COLO668 (cell line): ENCODE measurements around the gene SMAD5.

Source experiments
- DNase-seq: peaks from one replicate; lab custom pipeline; 2025; ENCODE audit not compliant: unreplicated experiment; lab: John Stamatoyannopoulos, UW

The SMAD5 gene

DNA sequence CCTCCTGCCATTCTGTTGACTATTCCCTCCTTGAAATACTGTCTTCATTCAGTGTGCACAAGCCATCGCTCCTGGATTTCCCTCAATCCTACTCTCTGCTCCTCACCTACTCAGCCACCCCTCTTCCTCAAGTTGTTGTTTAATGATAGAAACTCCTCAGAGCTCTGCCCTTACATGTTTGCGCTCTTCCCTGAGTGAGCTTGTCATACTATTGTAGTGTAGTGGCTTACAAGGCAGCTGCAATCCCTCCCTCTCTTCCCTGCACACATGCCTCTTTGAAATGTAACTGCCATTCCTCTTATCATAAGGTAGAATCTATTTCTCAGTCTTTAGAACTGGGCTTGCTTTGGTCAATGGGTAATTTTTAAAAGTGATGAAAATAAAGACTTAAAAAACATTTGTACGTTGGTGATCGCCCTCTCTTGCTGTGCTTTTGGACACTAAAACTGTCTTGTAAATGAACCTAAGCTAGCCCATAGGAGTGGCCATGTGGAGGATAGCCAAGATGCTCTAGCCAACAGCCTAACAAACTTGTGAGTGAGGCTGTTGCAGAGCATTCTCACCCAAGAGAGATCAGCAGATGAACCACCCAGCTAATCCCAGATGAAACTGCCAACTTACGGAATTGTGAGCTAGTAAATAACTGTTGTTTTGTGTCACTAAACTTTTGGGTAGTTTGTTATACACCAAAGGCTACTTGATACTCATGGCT, 18.1 kb upstream of the SMAD5 start:
- DNase-seq, result no peak

DNA sequence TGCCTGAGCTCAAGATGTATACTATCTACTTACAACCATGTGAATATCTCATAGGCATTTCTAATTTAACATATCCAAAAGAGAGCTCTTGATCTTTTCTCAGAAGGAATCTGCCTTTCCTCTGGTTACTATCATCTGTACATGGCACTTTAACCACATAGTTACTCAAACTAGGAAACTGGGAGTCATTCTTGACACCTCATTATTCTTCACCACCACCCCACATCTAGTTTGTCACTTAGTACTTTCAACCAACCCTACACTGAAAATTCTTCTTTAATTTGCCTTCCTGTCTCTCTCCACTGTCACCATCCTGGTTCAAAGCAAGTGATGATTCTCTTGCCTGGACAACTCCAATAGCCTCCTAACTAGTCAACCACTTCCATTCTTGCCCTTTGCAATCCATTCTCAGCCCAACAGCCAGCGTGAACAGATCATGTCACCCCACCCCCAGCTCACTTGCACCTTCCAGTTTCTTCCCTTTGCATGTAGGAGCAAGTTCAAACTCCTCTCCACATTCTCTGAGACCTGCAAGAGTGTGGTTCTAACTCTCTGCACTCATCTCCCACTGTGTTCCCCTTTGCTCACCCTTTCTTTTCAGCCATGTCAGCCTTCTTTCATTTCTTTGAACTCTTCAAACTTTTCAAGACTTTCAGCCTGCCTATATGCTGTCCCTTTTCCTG, 17.3 kb upstream of the SMAD5 start:
- DNase-seq, result no peak

DNA sequence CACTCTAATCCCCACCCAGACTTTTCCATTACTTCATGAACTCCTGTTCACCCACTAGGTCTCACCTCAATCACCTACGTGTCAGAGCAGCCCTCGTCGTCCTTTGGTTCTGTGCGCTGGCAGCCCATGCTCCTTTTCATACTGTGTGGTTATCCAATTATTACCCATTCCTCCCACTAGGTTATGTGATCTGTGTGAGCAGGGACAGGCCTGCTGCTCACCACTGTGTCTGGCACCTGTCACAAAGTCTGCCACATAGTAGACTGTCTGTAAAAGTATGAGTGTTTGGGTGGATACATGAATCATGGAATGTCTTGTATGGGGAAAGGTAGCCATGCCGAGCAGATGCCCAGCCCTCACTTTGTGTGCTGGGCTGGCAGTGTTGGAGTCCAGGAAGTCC, 12.1 kb upstream of the SMAD5 start:
- no peak for DNase-seq

- peak; percentile 60 for DNase-seq
Observed at GRCh38 chr5:136123236-136123768, 9.3 kb upstream of the SMAD5 start.

DNA sequence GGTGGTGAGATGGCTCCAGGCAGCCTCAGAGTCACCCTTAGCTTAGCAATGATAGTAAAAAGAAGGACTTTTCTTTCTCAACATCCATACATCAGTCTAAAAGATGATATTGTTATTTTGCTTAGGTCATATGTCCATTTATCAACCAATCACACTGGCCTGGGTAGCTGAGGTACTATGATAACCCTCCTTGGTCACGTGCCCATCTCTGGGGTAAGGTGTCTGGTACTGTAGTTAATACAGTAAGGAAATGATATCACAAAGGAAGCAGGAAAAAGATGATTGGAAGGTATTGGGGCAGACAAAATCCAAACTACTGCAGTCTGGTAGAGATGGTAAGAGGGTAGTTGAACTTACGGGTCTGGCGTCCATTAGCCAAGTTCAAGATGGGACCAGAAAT, 5.1 kb upstream of the SMAD5 start:
- DNase-seq, result no peak

- no peak for DNase-seq
Observed at GRCh38 chr5:136128481-136128880, 4.2 kb upstream of the SMAD5 start.

- no peak for DNase-seq
Observed at GRCh38 chr5:136129445-136129844, 3.2 kb upstream of the SMAD5 start.

- DNase-seq, result no peak
Observed at GRCh38 chr5:136130581-136130980, 2.1 kb upstream of the SMAD5 start.

DNA sequence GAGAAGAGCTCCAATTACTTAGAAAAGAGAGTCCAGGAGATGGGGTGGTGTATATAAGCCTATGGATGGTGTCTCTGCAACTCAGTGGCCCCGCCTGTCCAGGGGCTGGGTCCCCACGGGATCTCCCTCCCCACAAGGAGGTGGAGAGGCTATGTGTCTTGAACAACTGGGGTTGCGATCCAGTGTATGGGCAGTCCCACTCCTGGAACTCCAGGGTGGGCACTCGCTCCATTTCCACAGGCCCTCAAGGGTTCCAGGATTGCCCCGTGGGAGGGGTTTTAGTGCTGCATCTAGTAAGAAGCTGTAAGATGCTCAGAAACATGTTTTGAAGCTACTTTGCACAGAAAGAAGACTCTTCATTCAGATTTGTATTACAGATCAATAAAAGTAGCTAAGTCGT, 558 bp upstream of the SMAD5 start:
- DNase-seq, result no peak

DNA sequence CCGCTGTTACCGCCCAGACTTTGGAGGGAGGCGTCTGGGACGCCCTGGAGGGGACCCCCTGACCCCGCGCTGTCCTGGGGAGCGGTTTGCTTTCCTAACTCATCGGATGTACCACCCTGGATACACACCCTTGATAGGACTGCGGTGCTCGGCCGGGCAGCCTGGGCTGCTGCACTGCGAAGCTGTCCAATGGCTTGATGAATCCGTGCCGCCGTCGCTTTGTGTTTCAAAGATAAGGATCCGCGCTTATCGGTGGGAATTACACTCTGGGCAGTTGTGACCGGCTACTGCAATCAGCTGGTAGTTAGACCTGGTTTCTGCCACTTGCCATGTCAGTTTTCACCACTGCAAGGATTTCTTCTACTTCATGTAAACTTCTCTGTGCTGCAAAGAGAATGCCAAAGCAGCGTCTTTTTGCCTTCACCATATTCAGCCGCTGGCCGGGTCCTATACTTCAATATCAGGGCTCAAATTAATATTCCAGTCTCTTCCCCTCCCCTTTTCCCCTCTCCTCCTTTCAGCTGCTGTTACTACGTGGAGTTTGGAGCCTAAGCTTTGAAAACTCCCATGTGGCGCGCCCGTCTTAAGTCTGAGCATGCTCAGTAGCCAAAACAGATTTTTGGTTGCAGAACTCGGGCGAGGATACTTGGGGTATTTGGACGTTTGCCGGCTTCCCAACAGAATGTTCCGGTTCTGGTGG, 727 bp downstream of the SMAD5 start:
- DNase-seq, result peak; percentile 29

DNA sequence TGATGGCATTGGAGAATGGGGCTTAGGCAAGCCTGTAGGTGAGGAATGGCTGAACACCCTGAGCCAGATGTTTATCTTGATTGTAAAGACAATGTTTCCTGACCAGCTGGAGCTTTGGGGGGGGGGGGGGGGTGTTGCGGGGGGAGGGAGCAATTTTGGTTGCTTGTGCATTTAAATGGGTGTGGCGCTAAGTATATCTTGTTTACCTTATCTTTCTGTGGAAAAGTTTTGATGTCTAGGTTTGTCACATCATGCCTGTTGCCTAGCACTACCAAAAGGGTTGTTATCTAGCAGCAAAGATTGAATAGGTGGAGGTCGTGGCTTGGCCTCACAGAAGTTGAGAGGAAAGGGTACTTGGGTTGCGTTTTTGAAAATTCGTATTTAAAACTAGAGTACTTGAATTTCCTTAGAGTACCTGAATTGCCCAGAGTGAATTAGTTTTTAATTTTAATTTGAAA, 1.3 kb downstream of the SMAD5 start:
- no peak for DNase-seq

DNA sequence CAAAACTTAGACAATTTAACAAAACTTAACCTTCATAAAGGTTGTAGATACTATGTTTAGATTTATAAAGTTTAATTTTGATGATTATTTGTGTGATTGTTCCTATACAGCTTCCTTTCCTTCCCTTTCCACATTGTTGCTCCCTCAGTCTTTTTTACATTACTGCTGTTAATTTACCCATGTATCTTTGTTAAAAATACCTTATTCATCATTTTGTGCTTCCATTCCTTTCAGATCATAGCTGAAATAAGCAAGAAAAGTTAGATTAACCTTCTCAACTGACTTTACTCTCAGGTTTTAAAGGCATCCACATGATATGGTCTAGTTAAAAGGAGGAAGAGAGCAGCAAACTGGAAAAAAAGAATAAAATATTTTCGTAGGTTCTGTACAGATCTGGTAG, 2.0 kb downstream of the SMAD5 start:
- DNase-seq, result no peak

- DNase-seq, result no peak
Observed at GRCh38 chr5:136135536-136135935, 2.9 kb downstream of the SMAD5 start.

GRCh38 chr5:136137497-136138220, 5.0 kb downstream of the SMAD5 start:
- DNase-seq, result no peak

DNA sequence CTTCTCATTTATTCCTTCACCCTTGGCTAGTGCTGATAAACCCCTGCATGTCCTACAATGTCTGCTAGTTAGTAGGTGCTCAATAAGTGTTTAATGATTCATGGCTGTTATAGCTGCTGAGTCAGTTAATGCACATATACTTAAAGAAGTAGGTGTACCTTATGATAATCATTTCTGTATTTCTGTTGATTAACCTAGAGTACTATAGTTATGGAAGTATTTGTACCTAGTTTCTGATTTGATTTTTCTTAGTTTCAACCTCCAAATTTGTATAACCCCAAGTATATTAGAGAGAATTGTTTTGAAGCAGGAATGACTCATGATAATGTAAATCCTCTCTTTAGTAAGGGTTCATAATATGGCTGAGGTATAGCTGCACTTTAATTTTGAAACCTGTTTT, 8.9 kb downstream of the SMAD5 start:
- no peak for DNase-seq

DNA sequence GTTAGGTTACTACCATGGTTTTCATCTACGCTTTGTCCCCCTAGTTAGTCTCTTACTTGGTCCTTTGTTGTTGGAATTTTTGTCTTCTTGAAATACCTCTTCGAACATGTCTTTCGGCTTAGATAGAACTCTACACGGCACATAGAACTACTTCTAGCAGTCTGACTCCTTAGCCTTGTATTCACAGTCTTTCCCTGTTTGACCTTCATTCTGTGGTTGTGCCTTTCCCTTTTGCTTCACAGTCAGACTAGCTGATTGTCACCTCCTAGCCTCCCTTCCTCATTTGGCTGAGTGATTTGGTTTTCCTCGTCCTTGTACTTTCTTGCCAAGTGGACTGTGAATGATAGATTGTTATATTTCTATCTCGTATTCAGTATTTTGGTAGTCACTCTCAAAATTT, 10.7 kb downstream of the SMAD5 start:
- no peak for DNase-seq

DNA sequence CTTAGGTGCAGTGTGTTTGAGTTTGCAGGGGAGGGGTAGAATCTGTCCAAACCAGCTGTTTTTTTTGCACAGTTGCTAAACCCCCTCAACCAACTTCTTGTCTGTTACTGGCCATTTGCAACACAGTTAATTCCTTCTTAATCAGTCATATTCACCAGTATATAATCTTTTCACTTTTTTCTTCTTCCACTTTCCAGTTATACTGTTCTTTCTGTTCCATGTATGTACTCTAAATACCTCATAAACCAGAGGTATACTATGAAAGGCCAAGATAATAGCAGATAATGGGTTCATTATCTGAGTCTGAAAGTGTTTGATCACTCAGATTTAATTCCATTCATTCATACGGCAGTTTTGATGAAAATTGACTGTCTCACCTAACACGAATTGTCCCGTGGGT, 11.1 kb downstream of the SMAD5 start:
- DNase-seq, result no peak

DNA sequence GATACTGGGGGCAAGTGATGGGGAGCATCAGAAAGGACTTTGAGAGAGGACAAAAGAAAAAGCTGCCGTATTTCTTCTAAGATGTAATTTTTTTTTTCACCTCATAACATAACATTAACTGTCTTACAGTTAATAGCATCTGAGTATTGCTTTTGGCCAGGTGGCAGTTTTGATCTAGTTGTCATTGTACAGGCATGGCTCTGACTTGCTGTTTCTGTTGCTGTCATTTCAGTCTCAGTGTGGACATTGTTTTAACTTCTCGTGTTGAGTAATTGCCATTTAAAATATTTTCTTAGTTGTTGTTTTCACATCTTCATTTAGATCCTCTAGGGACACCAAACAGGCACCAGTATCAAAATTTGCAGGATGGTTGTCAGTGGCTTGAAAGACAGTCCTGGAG, 12.4 kb downstream of the SMAD5 start:
- no peak for DNase-seq

GRCh38 chr5:136146201-136146600, 13.6 kb downstream of the SMAD5 start:
- DNase-seq, result no peak

DNA sequence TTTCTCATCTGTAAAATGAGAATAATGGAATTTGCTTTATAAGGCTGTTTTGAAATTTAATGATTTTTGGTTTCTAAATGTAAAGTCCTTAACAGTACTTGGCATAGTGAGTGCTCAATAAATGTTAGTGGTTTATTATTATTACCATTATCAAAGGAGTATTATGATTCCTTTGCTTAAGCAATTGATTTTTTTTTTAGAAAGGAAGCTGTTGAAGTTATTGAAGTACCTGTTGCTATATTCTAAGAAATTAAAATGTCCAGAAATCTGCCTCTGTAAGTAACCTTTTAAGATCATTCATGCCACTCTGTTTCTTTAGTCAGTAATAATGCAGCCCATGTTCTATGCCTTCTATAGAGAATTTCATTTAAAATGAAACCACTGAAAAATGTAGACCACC, 15.0 kb downstream of the SMAD5 start:
- no peak for DNase-seq

DNA sequence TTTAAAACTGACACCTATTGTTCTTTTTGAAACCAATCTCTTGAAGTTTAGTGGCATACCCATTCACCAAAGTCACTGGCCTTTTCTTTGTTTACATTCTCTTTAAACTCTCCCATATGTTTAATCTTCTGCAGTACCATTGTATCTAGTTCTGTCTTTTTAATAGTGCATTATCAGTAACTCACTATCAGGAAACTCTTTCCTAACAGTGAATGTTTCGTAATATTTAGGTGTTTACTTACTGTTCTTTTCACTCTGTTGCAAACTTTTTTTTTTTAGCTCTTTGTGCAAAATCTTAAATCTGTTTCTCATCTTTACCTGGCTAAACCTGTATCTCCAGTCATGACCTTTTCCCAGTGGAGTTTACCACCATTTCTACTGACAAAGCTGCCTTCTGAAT, 17.2 kb downstream of the SMAD5 start:
- no peak for DNase-seq
